Measurements from ENCODE around the gene RAB5A. TPM values are rescaled to one million over a fixed set of nuclear protein-coding genes. Genes with fewer than 3 reads are reported as not detected.
"Not testable (repeated sequence)": the region's sequence is repeated elsewhere in the genome, so short reads cannot be mapped to it uniquely, and the experiment has no call there.

The RAB5A gene
- 58.7 and 60.5 TPM in 2 replicates for total RNA-seq

DNA sequence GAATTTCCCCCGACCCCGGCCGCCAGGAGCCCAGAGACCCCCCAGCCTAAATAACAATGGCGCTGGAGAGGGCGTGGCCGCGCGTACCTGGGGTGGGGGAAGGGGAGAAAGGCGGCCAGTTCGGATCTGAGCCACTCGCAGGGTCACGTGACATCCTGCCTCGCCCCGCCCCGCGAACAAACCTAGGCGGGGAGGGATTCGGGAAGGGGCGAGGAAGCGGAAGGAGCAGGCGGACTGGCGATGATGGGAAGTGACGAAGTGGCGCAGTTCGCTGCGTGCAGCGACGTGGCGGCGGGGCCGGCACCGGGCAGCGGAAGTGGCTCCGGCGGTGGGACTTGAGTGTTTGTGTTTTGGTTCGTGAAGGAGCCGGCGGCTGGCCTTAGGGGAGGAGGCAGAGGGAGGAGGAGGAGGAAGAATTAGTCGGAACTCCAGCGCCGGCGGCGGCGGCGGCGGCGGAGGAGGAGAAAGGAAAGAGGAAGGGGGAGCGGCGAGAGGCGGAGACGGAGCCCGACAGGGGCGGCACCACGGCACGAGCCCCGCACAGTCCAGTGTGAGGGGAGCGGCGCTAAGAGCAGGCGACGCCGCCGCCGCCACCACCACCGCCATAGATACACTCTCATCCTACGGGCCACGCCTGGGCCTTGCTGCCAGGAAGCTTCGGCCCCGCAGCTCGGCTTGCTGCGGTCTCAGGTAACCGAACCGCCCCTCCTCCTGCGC is at the start of gene RAB5A:
Gene RAB5A (plus strand): TSS at position 266 of the 717 bp plus-strand sequence. CDS start 3,802 bp downstream, outside the sequence.
- Mint-ChIP-seq H3K27ac (peak within 1 kb of the TSS; percentile 99), H3K4me3 (peak within 1 kb of the TSS; percentile 95), H3K4me1 (peaks cover 30% of the 10 kb centered on the region), H3K27me3 (peaks cover 3% of the 10 kb centered on the region), H3K9me3 (peaks cover 5% of the 10 kb centered on the region), H3K36me3 (ENCODE audit: low read depth) (peaks cover 25% of the 10 kb centered on the region)
- peak; percentile 99 for DNase-seq
- intact Hi-C loops (cut with micrococcal nuclease): loop anchor here (1.0 to 5.0 kb wide), 8 partner anchors 10 to 239 kb away; partner anchors contain the start of genes KAT2B and SGO1

DNA sequence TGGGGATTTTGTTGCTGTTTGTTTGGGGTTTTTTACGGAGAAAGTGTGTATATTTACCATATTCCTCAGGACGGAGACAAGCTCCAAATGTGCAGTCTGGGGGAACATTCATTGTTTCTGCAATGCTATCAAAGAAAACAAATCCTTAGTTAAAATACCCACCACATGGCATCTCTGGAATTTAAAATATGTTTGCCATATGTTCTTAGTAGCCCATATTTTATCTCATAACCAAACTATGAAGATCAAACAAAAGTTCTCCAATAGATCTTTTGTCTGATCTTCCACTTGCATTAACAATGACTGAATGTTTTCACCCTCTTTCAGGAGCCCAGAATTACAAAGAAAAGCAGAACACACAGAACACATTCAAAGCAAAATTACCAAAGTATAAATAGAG is 48.2 kb upstream of the RAB5A start:
- no peaks in the 10 kb centered on the region for H3K4me1 Mint-ChIP-seq
- H3K4me3 Mint-ChIP-seq: no peak overlapping the region
- intact Hi-C loops (cut with micrococcal nuclease): no loop called here
- no peak for DNase-seq
- peaks cover 2% of the 10 kb centered on the region for H3K27me3 Mint-ChIP-seq
- no peaks in the 10 kb centered on the region for H3K36me3 Mint-ChIP-seq (ENCODE audit: low read depth)
- H3K9me3 Mint-ChIP-seq: no peaks in the 10 kb centered on the region
- no peak overlapping the region for H3K27ac Mint-ChIP-seq

GRCh38 chr3:19899264-19899663 is 47.6 kb upstream of the RAB5A start:
- no peaks in the 10 kb centered on the region for H3K36me3 Mint-ChIP-seq (ENCODE audit: low read depth)
- no peaks in the 10 kb centered on the region for H3K9me3 Mint-ChIP-seq
- no peak overlapping the region for H3K4me3 Mint-ChIP-seq
- H3K27ac Mint-ChIP-seq: no peak overlapping the region
- intact Hi-C loops (cut with micrococcal nuclease): no loop called here
- no peak for DNase-seq
- H3K4me1 Mint-ChIP-seq: no peaks in the 10 kb centered on the region
- H3K27me3 Mint-ChIP-seq: peaks cover 2% of the 10 kb centered on the region

- DNase-seq; H3K4me1 Mint-ChIP-seq; H3K27ac Mint-ChIP-seq; intact Hi-C loops (cut with micrococcal nuclease); H3K36me3 Mint-ChIP-seq (ENCODE audit: low read depth); H3K9me3 Mint-ChIP-seq; H3K27me3 Mint-ChIP-seq; H3K4me3 Mint-ChIP-seq: not testable (repeated sequence)
These were observed 47.1 kb upstream of the RAB5A start for GRCh38 chr3:19899833-19900232.

DNA sequence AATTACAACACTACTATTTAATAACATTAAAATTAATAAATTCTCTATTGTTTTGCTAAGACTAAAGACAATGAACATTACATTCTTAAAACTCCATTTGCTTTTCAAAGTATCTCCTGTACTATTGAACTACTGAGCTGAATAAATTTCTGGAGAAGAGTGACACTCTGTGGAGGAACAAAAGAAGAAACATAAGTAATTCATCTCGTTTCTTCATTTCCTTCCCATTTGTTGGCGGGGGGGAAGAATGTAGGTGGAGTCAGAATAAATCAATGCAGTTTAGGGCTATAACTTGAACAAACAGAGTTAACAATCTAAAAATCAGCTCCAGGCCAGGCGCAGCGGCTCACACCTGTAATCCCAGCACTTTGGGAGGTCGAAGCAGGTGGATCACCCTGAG is 45.6 kb upstream of the RAB5A start:
- Mint-ChIP-seq H3K27ac (no peak overlapping the region), H3K9me3 (no peaks in the 10 kb centered on the region), H3K27me3 (peaks cover 2% of the 10 kb centered on the region), H3K4me1 (no peaks in the 10 kb centered on the region), H3K4me3 (no peak overlapping the region), H3K36me3 (ENCODE audit: low read depth) (no peaks in the 10 kb centered on the region)
- intact Hi-C loops (cut with micrococcal nuclease): no loop called here
- no peak for DNase-seq

DNA sequence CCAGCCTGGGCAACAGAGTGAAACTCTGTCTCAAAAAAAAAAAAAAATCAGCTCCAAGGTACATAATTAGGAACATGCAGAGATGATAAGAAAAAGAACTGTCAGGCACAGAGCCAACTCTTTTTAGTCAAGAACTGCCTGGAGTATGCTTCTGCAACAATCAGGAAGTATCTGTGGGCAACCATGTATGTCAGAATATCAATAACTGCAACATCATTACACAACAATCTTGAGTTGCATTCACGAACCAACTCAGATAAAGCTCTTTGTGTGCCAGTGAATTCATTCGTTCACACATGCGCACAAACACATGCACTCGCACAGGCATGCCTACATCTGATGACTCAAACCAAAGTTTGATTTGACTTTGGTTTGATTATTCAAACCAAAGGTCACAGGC is 45.0 kb upstream of the RAB5A start:
- Mint-ChIP-seq H3K36me3 (ENCODE audit: low read depth) (no peaks in the 10 kb centered on the region), H3K9me3 (no peaks in the 10 kb centered on the region), H3K27ac (no peak overlapping the region), H3K4me1 (no peaks in the 10 kb centered on the region), H3K4me3 (no peak overlapping the region), H3K27me3 (peaks cover 2% of the 10 kb centered on the region)
- no peak for DNase-seq
- intact Hi-C loops (cut with micrococcal nuclease): no loop called here

DNA sequence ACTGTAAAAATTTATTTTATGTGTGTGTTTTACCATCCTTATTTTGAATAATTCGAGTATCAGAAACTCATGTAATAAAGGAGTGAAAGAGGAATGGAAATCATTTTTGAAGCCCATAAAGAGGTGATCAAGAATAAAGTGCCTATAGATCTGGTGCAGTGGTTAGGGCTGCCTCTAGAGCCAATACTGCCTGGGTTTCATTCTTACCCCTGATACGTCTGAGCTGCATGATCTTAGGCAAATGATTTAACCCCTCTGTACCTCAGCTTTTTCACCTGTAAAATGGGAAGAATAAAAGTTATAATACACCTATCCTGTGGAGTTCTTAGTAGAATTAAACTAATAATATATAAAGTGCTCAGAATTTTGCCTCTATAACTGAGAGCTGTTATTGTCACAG is 43.2 kb upstream of the RAB5A start:
- H3K36me3 Mint-ChIP-seq (ENCODE audit: low read depth): no peaks in the 10 kb centered on the region
- DNase-seq: no peak
- no peak overlapping the region for H3K4me3 Mint-ChIP-seq
- peaks cover 2% of the 10 kb centered on the region for H3K27me3 Mint-ChIP-seq
- intact Hi-C loops (cut with micrococcal nuclease): no loop called here
- no peaks in the 10 kb centered on the region for H3K9me3 Mint-ChIP-seq
- no peak overlapping the region for H3K27ac Mint-ChIP-seq
- H3K4me1 Mint-ChIP-seq: peaks cover 2% of the 10 kb centered on the region

DNA sequence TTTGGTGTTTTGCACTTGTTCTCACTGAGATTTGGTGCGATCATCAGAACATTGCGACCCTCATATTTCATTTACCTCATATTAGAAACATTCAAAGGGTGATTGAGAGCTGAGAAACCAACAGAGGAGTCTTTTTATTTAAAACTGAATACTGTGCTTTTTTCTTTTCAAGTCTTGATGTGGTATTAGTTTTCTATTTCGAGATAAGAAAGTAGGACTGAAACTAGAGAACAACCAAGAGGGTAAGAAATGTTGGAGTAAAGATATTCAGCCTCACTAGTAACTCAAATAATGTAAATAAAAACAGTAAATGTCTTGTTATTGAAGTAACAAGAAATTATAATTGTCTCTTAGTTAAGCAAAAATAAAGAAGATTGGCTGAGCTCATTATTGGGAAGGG is 39.4 kb upstream of the RAB5A start:
- Mint-ChIP-seq H3K36me3 (ENCODE audit: low read depth) (no peaks in the 10 kb centered on the region), H3K27me3 (no peaks in the 10 kb centered on the region), H3K4me1 (peaks cover 2% of the 10 kb centered on the region), H3K9me3 (peaks cover 7% of the 10 kb centered on the region), H3K4me3 (no peak overlapping the region), H3K27ac (no peak overlapping the region)
- intact Hi-C loops (cut with micrococcal nuclease): no loop called here
- no peak for DNase-seq

DNA sequence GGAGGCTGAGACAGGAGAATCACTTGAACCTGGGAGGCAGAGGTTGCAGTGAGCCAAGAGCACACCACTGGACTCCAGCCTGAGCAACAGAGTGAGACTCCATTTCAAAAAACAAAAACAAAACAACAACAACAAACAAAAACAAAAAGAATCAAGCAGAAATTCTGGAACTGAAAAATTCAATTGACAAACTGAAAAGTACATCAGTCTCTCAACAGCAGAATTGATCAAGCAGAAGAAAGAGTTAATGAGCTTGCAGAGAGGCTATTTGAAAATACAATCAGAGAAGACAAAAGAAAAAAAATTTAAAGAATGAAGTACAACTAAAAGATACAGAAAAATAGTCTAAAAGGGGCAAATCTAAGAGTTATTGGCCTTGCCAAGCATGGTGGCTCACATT is 35.4 kb upstream of the RAB5A start:
- Mint-ChIP-seq H3K4me3 (no peak overlapping the region), H3K27me3 (no peaks in the 10 kb centered on the region), H3K36me3 (ENCODE audit: low read depth) (no peaks in the 10 kb centered on the region), H3K4me1 (peaks cover 2% of the 10 kb centered on the region), H3K27ac (no peak overlapping the region), H3K9me3 (peaks cover 7% of the 10 kb centered on the region)
- DNase-seq: no peak
- intact Hi-C loops (cut with micrococcal nuclease): no loop called here

DNA sequence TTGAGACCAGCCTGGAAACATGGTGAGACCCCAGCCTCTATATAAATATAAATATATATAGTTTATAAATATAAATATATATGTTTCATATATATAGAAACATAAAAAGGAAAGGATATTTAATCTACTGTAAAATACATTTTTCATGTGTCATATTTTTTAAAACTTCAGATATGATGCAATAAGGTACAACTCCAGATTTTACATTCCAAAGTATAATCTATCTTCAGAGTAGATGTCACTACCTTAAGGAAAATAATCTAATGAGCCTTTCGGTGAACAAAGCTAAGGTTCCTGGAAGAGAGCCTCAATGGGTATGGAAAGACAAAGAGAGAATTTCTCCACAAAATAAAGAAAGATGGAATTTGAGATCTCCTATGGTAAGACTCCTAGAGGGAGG is 29.7 kb upstream of the RAB5A start:
- Mint-ChIP-seq H3K27me3 (peaks cover 12% of the 10 kb centered on the region), H3K9me3 (no peaks in the 10 kb centered on the region), H3K36me3 (ENCODE audit: low read depth) (no peaks in the 10 kb centered on the region), H3K4me3 (no peak overlapping the region), H3K4me1 (no peaks in the 10 kb centered on the region), H3K27ac (no peak overlapping the region)
- DNase-seq: no peak
- intact Hi-C loops (cut with micrococcal nuclease): no loop called here

GRCh38 chr3:19920401-19921080 is 26.4 kb upstream of the RAB5A start:
- H3K9me3 Mint-ChIP-seq: no peaks in the 10 kb centered on the region
- no peaks in the 10 kb centered on the region for H3K4me1 Mint-ChIP-seq
- H3K36me3 Mint-ChIP-seq (ENCODE audit: low read depth): no peaks in the 10 kb centered on the region
- peaks cover 15% of the 10 kb centered on the region for H3K27me3 Mint-ChIP-seq
- no peak for DNase-seq
- no peak overlapping the region for H3K27ac Mint-ChIP-seq
- intact Hi-C loops (cut with micrococcal nuclease): no loop called here
- H3K4me3 Mint-ChIP-seq: no peak overlapping the region

GRCh38 chr3:19931180-19931692 is 15.7 kb upstream of the RAB5A start:
- intact Hi-C loops (cut with micrococcal nuclease): loop anchor here (1.0 to 10.0 kb wide), 8 partner anchors 16 to 1186 kb away; partner anchors contain the start of genes RAB5A and SGO1
- peaks cover 35% of the 10 kb centered on the region for H3K4me1 Mint-ChIP-seq
- H3K9me3 Mint-ChIP-seq: peaks cover 10% of the 10 kb centered on the region
- DNase-seq: peak; percentile 73
- H3K4me3 Mint-ChIP-seq: peak overlapping the region; percentile 52
- H3K27ac Mint-ChIP-seq: peak overlapping the region; percentile 93
- H3K27me3 Mint-ChIP-seq: peaks cover 2% of the 10 kb centered on the region
- no peaks in the 10 kb centered on the region for H3K36me3 Mint-ChIP-seq (ENCODE audit: low read depth)

GRCh38 chr3:19931767-19932188 is 15.1 kb upstream of the RAB5A start:
- H3K4me3 Mint-ChIP-seq: peak overlapping the region; percentile 52
- peaks cover 2% of the 10 kb centered on the region for H3K27me3 Mint-ChIP-seq
- H3K4me1 Mint-ChIP-seq: peaks cover 35% of the 10 kb centered on the region
- peaks cover 10% of the 10 kb centered on the region for H3K9me3 Mint-ChIP-seq
- H3K27ac Mint-ChIP-seq: peak overlapping the region; percentile 93
- intact Hi-C loops (cut with micrococcal nuclease): loop anchor here (1.0 to 10.0 kb wide), 8 partner anchors 16 to 1187 kb away; partner anchors contain the start of genes RAB5A and SGO1
- no peak for DNase-seq
- H3K36me3 Mint-ChIP-seq (ENCODE audit: low read depth): no peaks in the 10 kb centered on the region

DNA sequence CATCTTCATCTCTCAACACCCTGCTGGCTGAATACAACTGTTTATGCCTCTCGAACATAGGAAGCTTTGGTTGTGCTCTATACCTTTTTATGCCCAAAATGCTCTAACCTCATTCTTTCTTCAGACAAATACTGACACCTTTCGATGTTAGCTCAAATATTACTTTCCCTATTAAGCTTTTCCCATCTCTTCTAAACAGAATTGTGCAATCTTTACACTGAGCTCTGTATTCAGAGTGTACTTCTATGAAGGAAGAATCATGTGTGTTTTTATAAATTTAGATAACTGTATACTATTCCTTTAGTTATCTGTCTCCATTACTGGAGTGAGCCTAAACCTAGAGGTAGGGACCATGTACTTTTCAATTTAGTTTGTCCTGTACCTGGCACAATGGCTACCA is 14.5 kb upstream of the RAB5A start:
- no peak for DNase-seq
- intact Hi-C loops (cut with micrococcal nuclease): loop anchor here (10.0 kb wide), 1 partner anchor 1188 kb away; no protein-coding TSS in a partner anchor
- peak overlapping the region; percentile 93 for H3K27ac Mint-ChIP-seq
- H3K27me3 Mint-ChIP-seq: no peaks in the 10 kb centered on the region
- H3K9me3 Mint-ChIP-seq: peaks cover 10% of the 10 kb centered on the region
- H3K4me1 Mint-ChIP-seq: peaks cover 39% of the 10 kb centered on the region
- peak overlapping the region; percentile 52 for H3K4me3 Mint-ChIP-seq
- H3K36me3 Mint-ChIP-seq (ENCODE audit: low read depth): no peaks in the 10 kb centered on the region

Measured in activated CD4-positive, alpha-beta T cell treated with anti-CD3 and anti-CD28 coated beads, Interleukin-2, amount 10 ng/mL, durations not matched to agents 24 days and 14 days (primary cell).